H9 (cell line): ENCODE results near the gene RSPO3. TPM values are rescaled to one million over a fixed set of nuclear protein-coding genes. Genes with fewer than 3 reads are reported as not detected.

ENCODE experiments used
- DNase-seq: peaks from one replicate; pipeline ENCODE4 v3.0.0-alpha.2; 2017
- H2AFZ ChIP-seq: one replicate; pipeline ENCODE4 v1.6.1; 2013; ENCODE audit warnings: mild to moderate bottlenecking, low read length, control low read depth, moderate library complexity
- H2AK5ac ChIP-seq: 2 replicates; pipeline ENCODE4 v1.6.1; 2013; ENCODE audit warnings: low read length, control low read depth, mixed read lengths; ENCODE audit not compliant: insufficient read length
- H2BK120ac ChIP-seq: one replicate; pipeline ENCODE4 v1.6.1; 2013; ENCODE audit warnings: low read depth, mild to moderate bottlenecking, low read length, control low read depth, inconsistent platforms; ENCODE audit not compliant: poor library complexity, severe bottlenecking
- H2BK12ac ChIP-seq: 2 replicates; pipeline ENCODE4 v1.6.1; 2013; ENCODE audit warnings: low read length, control low read depth, mixed read lengths, low read depth; ENCODE audit not compliant: insufficient read length
- H2BK15ac ChIP-seq: 2 replicates; pipeline ENCODE4 v1.6.1; 2013; ENCODE audit warnings: low read depth, low read length, control low read depth
- H2BK20ac ChIP-seq: one replicate; pipeline ENCODE4 v1.6.1; 2013; ENCODE audit warnings: low read depth, mild to moderate bottlenecking, low read length, control low read depth, inconsistent platforms; ENCODE audit not compliant: poor library complexity, severe bottlenecking
- H2BK5ac ChIP-seq: 2 replicates; pipeline ENCODE4 v1.6.1; 2013; ENCODE audit warnings: low read length, control low read depth, mixed read lengths; ENCODE audit not compliant: insufficient read length
- H3K14ac ChIP-seq: 2 replicates; pipeline ENCODE4 v1.6.1; 2013; ENCODE audit warnings: low read length, control low read depth; ENCODE audit not compliant: insufficient read depth
- H3K18ac ChIP-seq: 2 replicates; pipeline ENCODE4 v1.6.1; 2013; ENCODE audit warnings: low read depth, mild to moderate bottlenecking, mixed read lengths, low read length, control low read depth; ENCODE audit not compliant: insufficient read length
- H3K23ac ChIP-seq: 2 replicates; pipeline ENCODE4 v1.6.1; 2013; ENCODE audit warnings: low read length, control low read depth, mixed read lengths, low read depth; ENCODE audit not compliant: insufficient read length
- H3K23me2 ChIP-seq: 2 replicates; pipeline ENCODE4 v1.6.1; 2013; ENCODE audit warnings: low read depth, mild to moderate bottlenecking, mixed read lengths, low read length, control low read depth; ENCODE audit not compliant: insufficient read length, poor library complexity, severe bottlenecking
- H3K27ac ChIP-seq: 2 replicates; pipeline ENCODE4 v1.5.1; 2013; ENCODE audit warnings: low read length, control low read depth, mixed read lengths, low read depth; ENCODE audit not compliant: insufficient read length
- H3K27me3 ChIP-seq: 2 replicates; pipeline ENCODE4 v1.6.1; 2013; ENCODE audit warnings: low read length, control low read depth, inconsistent platforms; ENCODE audit not compliant: insufficient read depth
- H3K4ac ChIP-seq: 2 replicates; pipeline ENCODE4 v1.6.1; 2013; ENCODE audit warnings: low read depth, mild to moderate bottlenecking, control low read depth, inconsistent platforms, low read length, moderate library complexity
- H3K4me1 ChIP-seq: 2 replicates; pipeline ENCODE4 v1.6.1; 2013; ENCODE audit warnings: low read length, control low read depth, inconsistent platforms; ENCODE audit not compliant: insufficient read depth
- H3K4me2 ChIP-seq: 2 replicates; pipeline ENCODE4 v1.6.1; 2013; ENCODE audit warnings: low read length, control low read depth, mixed read lengths; ENCODE audit not compliant: insufficient read length, insufficient read depth
- H3K56ac ChIP-seq: 2 replicates; pipeline ENCODE4 v1.6.1; 2013; ENCODE audit warnings: low read depth, mild to moderate bottlenecking, mixed read lengths, low read length, control low read depth; ENCODE audit not compliant: insufficient read length
- H3K79me1 ChIP-seq: 2 replicates; pipeline ENCODE4 v1.6.1; 2013; ENCODE audit warnings: low read depth, mild to moderate bottlenecking, moderate library complexity, low read length, control low read depth, inconsistent platforms; ENCODE audit not compliant: insufficient read depth, poor library complexity, severe bottlenecking
- H3K79me2 ChIP-seq: 2 replicates; pipeline ENCODE4 v1.6.1; 2013; ENCODE audit warnings: low read length, control low read depth, inconsistent platforms; ENCODE audit not compliant: insufficient read depth
- H3K9ac ChIP-seq: 2 replicates; pipeline ENCODE4 v1.6.1; 2013; ENCODE audit warnings: low read length, control low read depth, mixed read lengths; ENCODE audit not compliant: insufficient read length; ENCODE audit errors: extremely low read depth
- H3K9me3 ChIP-seq: one replicate; pipeline ENCODE4 v1.6.1; 2013; ENCODE audit warnings: low read depth, low read length, inconsistent platforms; ENCODE audit not compliant: control insufficient read depth
- H3T11ph ChIP-seq: one replicate; pipeline ENCODE4 v1.6.1; 2013; ENCODE audit warnings: mild to moderate bottlenecking, low read length, control low read depth, inconsistent platforms
- H4K20me1 ChIP-seq: one replicate; pipeline ENCODE4 v1.6.1; 2013; ENCODE audit not compliant: control insufficient read depth, insufficient read length, insufficient read depth
- H4K5ac ChIP-seq: 2 replicates; pipeline ENCODE4 v1.6.1; 2013; ENCODE audit warnings: low read depth, mild to moderate bottlenecking, mixed read lengths, low read length, control low read depth; ENCODE audit not compliant: insufficient read length
- H4K8ac ChIP-seq: replicated peaks from 2 replicates; pipeline ENCODE4 v1.6.1; 2013; ENCODE audit warnings: low read length, control low read depth, mixed read lengths, low read depth; ENCODE audit not compliant: insufficient read length
- H4K91ac ChIP-seq: 2 replicates; pipeline ENCODE4 v1.6.1; 2013; ENCODE audit warnings: low read depth, mild to moderate bottlenecking, moderate library complexity, mixed read lengths, low read length, control low read depth; ENCODE audit not compliant: insufficient read length
- H3K27ac Mint-ChIP-seq, 3 experiments: 2 replicates in 2 of 3; 3 replicates in 1 of 3; pipeline ENCODE4 v1.8.0; 2020 to 2021; ENCODE audit warnings: mixed read lengths in 3 of 3, mild to moderate bottlenecking in 1 of 3, moderate library complexity in 1 of 3
- H3K27me3 Mint-ChIP-seq: 2 replicates; pipeline ENCODE4 v1.8.0; 2021; ENCODE audit warnings: low read depth, mild to moderate bottlenecking, moderate library complexity, mixed read lengths
- H3K36me3 Mint-ChIP-seq, 3 experiments: 2 replicates in 2 of 3; 3 replicates in 1 of 3; pipeline ENCODE4 v1.8.0; 2020 to 2021; ENCODE audit warnings: low read depth in 3 of 3, mixed read lengths in 3 of 3; ENCODE audit not compliant: insufficient read depth in 1 of 3
- H3K4me1 Mint-ChIP-seq, 2 experiments: 2 replicates each; pipeline ENCODE4 v1.8.0; 2020; ENCODE audit warnings: mixed read lengths in 2 of 2
- H3K4me3 Mint-ChIP-seq, 2 experiments: 2 replicates in 1 of 2; 3 replicates in 1 of 2; pipeline ENCODE4 v1.8.0; 2020 to 2021; ENCODE audit warnings: mild to moderate bottlenecking in 2 of 2, mixed read lengths in 2 of 2, moderate library complexity in 1 of 2
- H3K9me3 Mint-ChIP-seq, 2 experiments: 2 replicates in 1 of 2; 3 replicates in 1 of 2; pipeline ENCODE4 v1.8.0; 2020; ENCODE audit warnings: mild to moderate bottlenecking in 2 of 2, mixed read lengths in 2 of 2, moderate library complexity in 1 of 2
- WGBS: extraction: QIAGEN DNeasy Blood & Tissue Kit; methylation state at CpG from one replicate; pipeline ENCODE4 v1.1.7; 2013; ENCODE audit warnings: missing lambda C conversion rate, low lambda C conversion rate, mixed read lengths; ENCODE audit not compliant: insufficient read length; ENCODE audit errors: extremely low coverage; 5-methylcytosine and 5-hydroxymethylcytosine counted together
- total RNA-seq: library from RNA; stranded (reverse); gene quantifications from 2 replicates; pipeline ENCODE4 v1.2.1, GENCODE V29; 2021
- TF ChIP-seq, protein P1 (sequence below): fragments of 200-600 bp; sonication (generic); conservative IDR thresholded peaks from 3 replicates; pipeline ENCODE4 v1.8.0; 2021; ENCODE audit warnings: antibody characterized with exemption, mild to moderate bottlenecking

RSPO3 gene
- total RNA-seq, 1 experiment from 2014 or later: not detected

- Histone ChIP-seq H3K23ac (no peak overlapping the region), H3K27me3 (no peaks in the 10 kb centered on the region), H2AK5ac (no peak overlapping the region), H2AFZ (no peak overlapping the region), H2BK15ac (no peak overlapping the region), H3K9ac (no peak overlapping the region), H4K5ac (no peak overlapping the region), H3K27ac (no peak overlapping the region), H4K91ac (no peak overlapping the region), H3K23me2 (no peaks in the 10 kb centered on the region), H2BK5ac (no peak overlapping the region), H3K9me3 (no peaks in the 10 kb centered on the region), H3K4me2 (no peak overlapping the region), H3K56ac (no peak overlapping the region), H2BK12ac (no peak overlapping the region), H3K4me1 (peaks cover 2% of the 10 kb centered on the region; the same call in 1 of the 2 replicates), H3K18ac (no peak overlapping the region), H3K4ac (no peak overlapping the region), H4K8ac (no peak overlapping the region), H2BK20ac (no peak overlapping the region), H3K79me1 (no peaks in the 10 kb centered on the region), H4K20me1 (no peaks in the 10 kb centered on the region), H3K79me2 (no peaks in the 10 kb centered on the region), H3K14ac (no peak overlapping the region), H2BK120ac (no peak overlapping the region), H3T11ph (no peak overlapping the region)
- Mint-ChIP-seq H3K27ac (no peak overlapping the region), H3K27me3 (0 out of 2 replicates have a peak, but pooled peaks cover 1% of the 10 kb centered on the region), H3K4me3 (no peak overlapping the region), H3K4me1 (peaks cover 0 to 9% of the 10 kb centered on the region in 2 experiments; a peak in 3 of 4 replicates), H3K36me3 (no peaks in the 10 kb centered on the region), H3K9me3 (no peaks in the 10 kb centered on the region)
- DNase-seq: no peak
- TF ChIP-seq, protein P1, sequence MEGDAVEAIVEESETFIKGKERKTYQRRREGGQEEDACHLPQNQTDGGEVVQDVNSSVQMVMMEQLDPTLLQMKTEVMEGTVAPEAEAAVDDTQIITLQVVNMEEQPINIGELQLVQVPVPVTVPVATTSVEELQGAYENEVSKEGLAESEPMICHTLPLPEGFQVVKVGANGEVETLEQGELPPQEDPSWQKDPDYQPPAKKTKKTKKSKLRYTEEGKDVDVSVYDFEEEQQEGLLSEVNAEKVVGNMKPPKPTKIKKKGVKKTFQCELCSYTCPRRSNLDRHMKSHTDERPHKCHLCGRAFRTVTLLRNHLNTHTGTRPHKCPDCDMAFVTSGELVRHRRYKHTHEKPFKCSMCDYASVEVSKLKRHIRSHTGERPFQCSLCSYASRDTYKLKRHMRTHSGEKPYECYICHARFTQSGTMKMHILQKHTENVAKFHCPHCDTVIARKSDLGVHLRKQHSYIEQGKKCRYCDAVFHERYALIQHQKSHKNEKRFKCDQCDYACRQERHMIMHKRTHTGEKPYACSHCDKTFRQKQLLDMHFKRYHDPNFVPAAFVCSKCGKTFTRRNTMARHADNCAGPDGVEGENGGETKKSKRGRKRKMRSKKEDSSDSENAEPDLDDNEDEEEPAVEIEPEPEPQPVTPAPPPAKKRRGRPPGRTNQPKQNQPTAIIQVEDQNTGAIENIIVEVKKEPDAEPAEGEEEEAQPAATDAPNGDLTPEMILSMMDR: no peak
- WGBS: no CpG with 5 or more reads among the region's 3 CpGs
Measured at GRCh38 chr6:127080081-127080480, 38.4 kb upstream of the RSPO3 start.
